Astrocyte of the spinal cord (primary cell): ENCODE measurements around the gene POM121L12.

Experiments used
- DNase-seq: peaks from one replicate; pipeline ENCODE4 v3.0.0; 2011; ENCODE audit warnings: low read depth, low spot score
- H3K4me3 ChIP-seq: 2 replicates; pipeline ENCODE4 v1.5.1; 2011; ENCODE audit warnings: low read depth, mild to moderate bottlenecking, low read length, moderate library complexity
- CTCF ChIP-seq: IDR thresholded peaks from 2 replicates; pipeline ENCODE4 v1.5.1; 2012; ENCODE audit warnings: low read depth, mild to moderate bottlenecking, low read length, inconsistent platforms
- in situ Hi-C: cut with HindIII; loops from 2 replicates; pipeline ENCODE4 v1.10.0; 2017; ENCODE audit warnings: low sequenced_read_pairs

Gene POM121L12

GRCh38 chr7:53003653-53004445 is 31.6 kb upstream of the POM121L12 start:
- TF ChIP-seq CTCF, result no peak
- in situ Hi-C loops, result no loop called here
- no peak for DNase-seq
- no peak overlapping the region for H3K4me3 ChIP-seq

DNA sequence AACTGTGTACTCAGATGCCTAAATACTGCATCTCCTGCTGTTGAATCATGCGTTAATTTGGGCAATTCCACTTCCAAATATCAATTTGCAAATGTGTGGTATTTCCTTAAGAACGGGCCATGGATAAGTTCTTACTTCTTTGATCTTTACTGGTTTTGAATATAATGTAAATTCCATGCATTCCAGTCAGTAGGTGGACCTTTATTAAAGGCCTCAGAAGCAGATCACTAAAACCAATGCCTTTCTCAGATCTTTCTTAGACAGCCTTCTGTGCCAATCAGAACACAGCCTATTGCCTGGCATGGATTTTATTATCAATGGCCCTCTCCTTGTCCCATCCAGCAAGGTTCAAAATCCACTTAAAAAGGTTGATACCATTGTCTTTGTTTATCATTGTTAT is 21.5 kb upstream of the POM121L12 start:
- DNase-seq, result no peak
- no peak overlapping the region for H3K4me3 ChIP-seq
- in situ Hi-C loops, result no loop called here
- no peak for TF ChIP-seq CTCF

DNA sequence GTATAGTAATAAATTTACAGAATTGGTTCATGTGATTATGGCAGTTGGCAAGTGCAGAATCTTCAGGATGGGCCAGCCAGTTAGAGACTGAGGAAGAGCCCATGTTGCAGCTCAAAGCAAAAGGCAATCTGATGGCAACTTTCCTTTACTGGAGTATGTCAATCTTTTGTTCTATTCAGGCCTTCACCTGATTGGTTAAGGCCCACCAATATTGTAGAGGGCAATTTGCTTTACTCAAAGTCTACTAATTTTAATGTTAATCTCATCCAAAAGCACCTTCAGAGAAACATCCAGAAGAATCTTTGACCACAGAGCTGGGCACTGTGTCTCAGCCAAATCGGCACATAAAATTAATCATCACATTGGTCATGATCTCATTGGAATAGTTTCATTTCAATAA is 20.0 kb upstream of the POM121L12 start:
- in situ Hi-C loops, result no loop called here
- no peak overlapping the region for H3K4me3 ChIP-seq
- no peak for DNase-seq
- TF ChIP-seq CTCF, result no peak

DNA sequence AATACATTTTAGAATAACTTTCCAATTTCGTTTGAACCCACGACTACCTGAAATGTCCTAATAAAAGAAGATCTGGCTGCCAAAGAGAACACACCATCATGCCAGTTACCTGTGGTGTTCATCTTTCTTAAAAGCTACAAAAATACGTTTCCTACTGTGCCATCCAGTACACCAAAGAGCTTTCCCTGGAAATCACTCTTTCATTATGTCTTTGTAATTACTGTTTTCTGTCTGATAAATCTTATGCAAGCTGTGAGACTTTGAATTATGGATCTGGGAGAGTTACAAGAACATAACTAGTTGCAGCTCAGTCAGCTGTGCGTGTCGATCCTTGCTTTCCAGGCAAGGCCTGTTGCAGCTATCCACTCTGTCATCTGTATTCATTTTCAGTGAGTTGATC is 12.5 kb upstream of the POM121L12 start:
- no peak overlapping the region for H3K4me3 ChIP-seq

GRCh38 chr7:53048638-53049037 is 13.2 kb downstream of the POM121L12 start:
- no peak for DNase-seq
- TF ChIP-seq CTCF, result no peak
- in situ Hi-C loops, result no loop called here
- no peak overlapping the region for H3K4me3 ChIP-seq

More for the DNA sequence above, 12.5 kb upstream of the POM121L12 start:
- TF ChIP-seq CTCF, result no peak
- no peak for DNase-seq
- in situ Hi-C loops, result no loop called here

DNA sequence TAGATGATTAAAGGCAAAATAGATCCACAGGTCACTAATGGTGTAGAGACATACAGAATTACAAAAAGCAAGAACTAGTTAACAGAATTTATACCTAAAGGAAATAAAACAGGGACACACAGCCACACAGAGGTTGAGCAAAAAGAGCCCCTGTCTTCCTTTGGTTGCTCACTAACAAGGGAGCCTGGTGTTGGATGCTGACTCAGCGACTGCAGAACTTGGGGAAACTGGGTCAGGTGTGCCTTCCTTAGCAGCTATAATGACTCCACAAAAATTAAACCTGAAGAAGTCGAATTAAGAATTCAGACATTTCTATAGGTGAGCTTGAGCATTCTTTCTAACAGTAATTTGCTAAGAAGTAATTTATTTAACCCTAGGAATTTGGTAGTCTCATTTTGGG is 15.0 kb downstream of the POM121L12 start:
- DNase-seq, result no peak
- no peak for TF ChIP-seq CTCF
- in situ Hi-C loops, result no loop called here
- no peak overlapping the region for H3K4me3 ChIP-seq
